GM18519 (cell line): ENCODE results near the gene OVCH1.
A peak's percentile ranks its signal among the peaks of the same experiment; 100 is the strongest.
"Not testable (repeated sequence)": the region's sequence is repeated elsewhere in the genome, so short reads cannot be mapped to it uniquely, and the experiment has no call there.

Experiments
- ATAC-seq: cut with Tn5 transposase; IDR thresholded peaks from one replicate; pipeline ENCODE4 v1.9.1; 2021; ENCODE audit warnings: mild to moderate bottlenecking, moderate library complexity; ENCODE audit not compliant: unreplicated experiment, low FRiP score

The OVCH1 gene

DNA sequence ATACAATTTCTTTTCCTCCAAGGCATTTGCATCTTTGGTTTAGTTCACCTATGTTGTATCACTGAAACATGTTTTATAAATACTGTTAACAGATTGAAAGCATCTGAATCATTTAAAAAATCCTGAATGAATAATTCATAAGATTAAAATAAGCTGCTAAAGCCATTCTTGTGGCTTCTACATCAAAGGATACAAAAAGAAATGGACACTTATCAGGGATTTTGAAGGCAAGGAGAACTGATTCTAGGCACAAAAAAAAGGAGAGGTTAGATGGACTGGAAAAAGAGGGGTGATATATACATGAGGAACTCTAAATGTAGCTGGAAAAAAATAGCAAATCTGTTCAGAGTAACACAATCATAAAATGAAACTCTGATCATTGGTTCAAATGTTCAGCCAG lies 5.8 kb upstream of the OVCH1 start:
- ATAC-seq: no peak

DNA sequence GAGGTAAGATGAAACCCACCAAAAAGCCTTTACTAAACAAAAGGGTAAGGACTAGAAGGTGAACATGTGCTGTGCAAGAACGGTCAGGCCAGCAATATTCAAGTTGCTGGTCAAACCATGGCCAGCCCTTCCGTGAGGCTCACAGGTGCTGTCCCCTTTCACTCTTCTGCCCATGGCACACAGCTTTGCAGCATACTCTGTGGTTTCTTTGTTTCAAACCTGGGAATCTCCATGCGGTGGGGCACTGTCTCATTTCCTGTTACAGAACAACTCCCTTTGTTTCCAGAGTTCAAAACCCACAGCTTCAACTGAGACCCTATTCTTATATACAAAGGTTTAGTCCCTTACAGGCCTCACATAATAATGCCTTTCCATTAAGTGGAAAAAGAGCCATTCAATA lies 1.7 kb upstream of the OVCH1 start:
- no peak for ATAC-seq

DNA sequence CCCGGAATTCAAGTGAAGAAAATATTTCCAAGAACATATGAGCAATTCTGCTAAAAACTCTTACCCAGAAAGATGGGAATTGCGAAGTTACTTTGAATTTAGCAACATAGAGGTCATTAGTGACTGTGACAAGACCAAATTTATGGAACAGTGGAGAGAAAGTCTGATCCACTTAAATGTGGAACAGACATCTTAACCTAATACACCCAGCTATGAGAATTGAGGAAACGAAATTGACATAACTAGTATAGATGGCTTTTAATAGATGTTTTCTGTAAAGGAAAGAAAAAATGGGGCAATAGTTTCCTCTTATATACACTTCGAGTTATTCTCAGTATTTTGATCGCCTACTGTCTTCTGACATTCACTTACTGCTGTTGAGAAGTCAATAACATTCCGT lies 4.6 kb downstream of the OVCH1 start:
- ATAC-seq: no peak

- no peak for ATAC-seq
These were observed 10.5 kb downstream of the OVCH1 start for GRCh38 chr12:29486972-29487371.

GRCh38 chr12:29463198-29463597 lies 34.3 kb downstream of the OVCH1 start:
- no peak for ATAC-seq

DNA sequence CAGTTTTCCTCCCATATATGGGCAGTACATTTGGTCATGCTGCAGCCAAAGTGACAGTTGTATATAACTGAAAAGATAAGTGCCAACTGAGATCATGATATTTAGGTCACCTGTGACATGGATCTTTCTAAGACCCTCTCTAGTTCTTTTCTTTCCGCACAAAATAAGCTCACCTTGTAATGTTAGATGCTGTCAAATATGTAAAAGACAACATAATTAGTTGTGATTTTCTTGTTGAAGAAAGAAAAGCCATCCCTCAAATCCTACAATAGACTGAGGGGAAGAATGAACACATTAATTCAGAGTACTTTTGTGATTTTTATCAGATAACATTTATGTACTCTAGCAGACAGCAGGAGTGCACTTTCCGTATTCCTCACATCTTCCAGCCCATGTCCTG lies 37.4 kb downstream of the OVCH1 start:
- ATAC-seq: no peak

DNA sequence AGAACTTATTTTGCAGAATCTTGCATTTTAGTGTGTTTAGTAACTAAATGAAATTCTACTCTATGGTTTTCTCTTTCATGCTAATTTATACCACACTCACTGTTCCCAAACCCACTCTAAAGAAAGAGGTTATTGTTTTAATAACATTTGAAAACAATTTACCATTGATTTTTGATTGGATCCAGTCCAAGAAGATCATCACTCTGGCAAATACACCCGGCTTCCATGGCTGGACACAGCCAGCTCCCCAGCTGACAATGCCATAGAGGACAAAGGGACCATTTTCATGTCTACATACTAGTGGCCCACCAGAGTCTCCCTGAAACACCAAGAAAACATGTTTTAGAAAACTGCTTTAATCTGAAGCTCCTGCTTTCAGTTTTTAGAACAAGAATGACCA lies 42.4 kb downstream of the OVCH1 start:
- ATAC-seq: no peak

GRCh38 chr12:29451888-29452287 lies 45.6 kb downstream of the OVCH1 start:
- ATAC-seq: no peak

- no peak for ATAC-seq
These were observed 49.3 kb downstream of the OVCH1 start for GRCh38 chr12:29448157-29448556.

GRCh38 chr12:29447285-29447975 lies 50.1 kb downstream of the OVCH1 start:
- ATAC-seq: no peak

DNA sequence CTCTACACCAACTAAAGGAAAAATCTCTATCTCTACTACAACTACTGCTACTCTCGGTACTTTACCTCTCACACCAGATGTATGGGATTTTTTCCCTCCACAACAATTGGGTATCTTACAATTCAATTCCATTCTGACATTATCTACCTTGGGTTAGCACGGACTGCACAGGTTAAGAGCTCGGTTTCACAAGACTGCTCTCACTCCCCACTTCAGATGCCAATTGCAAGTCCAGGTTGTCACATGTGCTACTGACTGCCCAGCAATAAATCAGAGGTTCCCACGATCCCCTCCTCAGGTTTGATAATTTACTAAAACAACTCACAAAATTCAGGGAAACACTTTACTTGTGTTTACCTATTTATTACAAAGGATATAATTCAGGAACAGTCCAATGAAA lies 58.0 kb downstream of the OVCH1 start:
- no peak for ATAC-seq

DNA sequence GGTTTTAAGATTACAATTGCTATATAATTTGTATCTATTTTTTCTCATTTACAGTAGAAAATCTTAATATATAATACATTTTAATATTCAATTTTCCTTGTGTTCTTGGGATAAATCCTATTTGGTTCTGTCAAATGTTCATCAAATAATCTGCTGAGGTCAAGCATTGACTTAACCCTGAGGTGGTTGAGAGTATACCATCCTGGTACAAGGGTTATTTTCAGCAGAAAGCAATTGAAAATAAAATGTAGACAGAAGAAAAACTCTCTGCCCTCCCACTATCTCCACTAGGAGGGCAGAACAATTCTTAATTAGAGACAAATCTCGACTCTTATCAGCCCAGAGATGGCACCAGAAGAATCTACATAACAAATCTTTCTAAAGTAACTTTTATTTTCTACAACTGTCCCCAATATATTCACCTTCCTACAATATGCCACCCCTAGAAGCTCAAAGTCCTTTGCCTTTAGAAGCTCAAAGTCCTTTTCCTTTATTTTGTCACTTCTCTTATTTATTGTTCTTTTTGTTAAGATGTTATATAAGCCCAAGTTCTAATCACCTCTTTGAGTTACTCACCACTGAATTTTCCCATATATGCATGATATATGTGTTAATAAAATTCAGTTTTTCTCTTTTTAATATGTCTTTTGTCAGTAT lies 58.6 kb downstream of the OVCH1 start:
- ATAC-seq: no peak

- no peak for ATAC-seq
These were observed 59.9 kb downstream of the OVCH1 start for GRCh38 chr12:29437575-29437974.

- not testable (repeated sequence) for ATAC-seq
These were observed 60.7 kb downstream of the OVCH1 start for GRCh38 chr12:29436815-29437214.

DNA sequence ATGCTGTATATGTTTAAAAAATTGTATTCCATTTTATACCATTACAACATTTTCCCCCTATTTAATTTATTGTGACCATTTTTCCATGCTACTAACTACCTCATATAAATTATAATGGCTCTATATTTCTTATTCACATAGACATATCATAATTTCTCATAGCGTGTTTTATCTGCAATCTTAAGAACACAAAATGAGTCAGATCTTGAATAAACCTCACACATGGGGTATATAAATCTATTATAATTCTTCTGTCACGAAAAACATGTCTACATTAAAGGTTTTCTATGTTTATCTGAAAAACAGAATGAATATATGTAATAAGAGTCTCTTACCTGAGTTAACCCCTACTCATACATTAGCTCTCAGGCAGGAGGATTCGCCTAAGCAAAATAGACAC lies 66.0 kb downstream of the OVCH1 start:
- no peak for ATAC-seq

DNA sequence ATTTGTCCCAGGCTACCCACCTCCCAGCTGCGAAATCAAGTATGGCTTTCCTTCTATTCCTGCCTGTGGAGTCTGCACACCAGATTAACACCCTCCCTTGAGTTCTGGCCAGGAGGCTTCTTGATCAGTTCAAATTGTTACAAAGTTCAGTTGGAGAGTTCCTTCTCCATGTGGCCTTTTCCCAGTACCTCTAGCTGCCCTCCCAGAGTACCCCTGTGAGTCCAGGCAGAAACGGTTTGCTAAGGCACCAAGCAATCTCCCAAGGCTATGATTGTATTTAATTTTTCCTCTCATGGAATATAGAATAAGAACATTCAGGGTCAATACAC lies 66.8 kb downstream of the OVCH1 start:
- ATAC-seq: no peak

- no peak for ATAC-seq
These were observed 67.3 kb downstream of the OVCH1 start for GRCh38 chr12:29429999-29430715.

DNA sequence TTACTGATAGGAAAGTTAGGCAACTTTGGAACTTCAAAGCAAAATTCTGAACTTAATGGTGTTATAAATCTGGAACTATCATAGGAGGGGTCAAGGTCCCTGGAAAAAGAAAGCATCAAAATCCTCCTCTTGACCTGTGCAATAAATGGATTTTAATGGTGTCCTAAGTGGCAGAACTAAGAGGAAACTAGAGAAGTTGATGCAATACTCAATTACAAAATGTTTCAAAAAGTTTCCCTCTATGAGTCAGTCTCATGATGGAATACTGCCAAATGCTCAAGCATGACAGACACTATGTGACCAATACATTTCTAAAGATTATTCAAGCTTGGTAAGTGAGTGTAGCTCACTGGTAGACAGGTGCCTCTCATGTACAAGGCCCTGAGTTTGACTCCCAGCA lies 68.9 kb downstream of the OVCH1 start:
- peak; percentile 75 for ATAC-seq

- ATAC-seq: peak; percentile 92
These were observed 69.5 kb downstream of the OVCH1 start for GRCh38 chr12:29427964-29428363.

GRCh38 chr12:29426498-29426897 lies 71.0 kb downstream of the OVCH1 start:
- ATAC-seq: no peak

GRCh38 chr12:29425722-29426121 lies 71.8 kb downstream of the OVCH1 start:
- no peak for ATAC-seq

DNA sequence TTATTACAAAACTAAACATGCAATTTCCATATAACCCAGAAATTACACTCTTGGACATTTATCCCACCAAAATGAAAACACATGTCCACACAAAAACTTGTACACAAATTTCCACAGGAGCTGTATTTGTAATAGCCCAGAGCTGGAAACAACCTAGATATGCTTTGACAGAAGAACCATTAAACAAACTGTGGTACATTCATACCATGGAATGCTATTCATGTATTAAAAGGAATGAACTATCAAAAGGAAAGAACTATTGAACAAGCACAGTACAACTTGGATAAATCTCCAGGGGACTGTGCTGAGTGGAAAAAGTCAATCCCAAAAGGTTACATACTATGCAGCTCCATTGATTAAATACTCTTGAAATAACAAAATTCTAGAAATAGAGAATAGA lies 80.7 kb downstream of the OVCH1 start:
- no peak for ATAC-seq
